ENCODE results near the gene S100PBP. TPM values are rescaled to one million over a fixed set of nuclear protein-coding genes. Genes with fewer than 3 reads are reported as not detected.

The S100PBP gene
- total and polyA plus RNA-seq, 9 of the 15 experiments (the other 6 are each of a cell fraction or from before 2014, with no cell fraction given): 22.9 to 60.2 (median 32.9) TPM

- TF ChIP-seq HMGXB4 (CRISPR knock-in tag; IDR thresholded peaks at IDR 0.05): peak; percentile 99
- TF ChIP-seq NEUROD1 (IDR thresholded peaks at IDR 0.05; ENCODE audit: borderline replicate concordance, low read depth, low read length, partially characterized antibody): peak; percentile 99
- no peak for TF ChIP-seq PTBP1 (IDR thresholded peaks at IDR 0.05; ENCODE audit: low read depth, low read length)
- TF ChIP-seq ZMIZ1 (IDR thresholded peaks at IDR 0.05; ENCODE audit: low read depth in 2 of 2, low read length in 2 of 2): peak; percentile 60 to 99
- TF ChIP-seq MCM3 (IDR thresholded peaks at IDR 0.05): no peak
- no peak for TF ChIP-seq MAFG (tag; conservative IDR thresholded peaks at IDR 0.05)
- TF ChIP-seq MCM7 (IDR thresholded peaks at IDR 0.05): no peak
- peak; percentile 75 for TF ChIP-seq HNRNPLL (IDR thresholded peaks at IDR 0.05; ENCODE audit: low read depth, low read length, poor library complexity, severe bottlenecking)
- peak; percentile 82 for TF ChIP-seq ERF (CRISPR knock-in tag; IDR thresholded peaks at IDR 0.05)
- peak; percentile 94 for TF ChIP-seq FOXM1 (IDR thresholded peaks at IDR 0.05; ENCODE audit: low read depth)
- 0 out of 2 replicates have a peak, but pooled peaks have one; percentile 98 for TF ChIP-seq FOXM1 (CRISPR knock-in tag; IDR thresholded peaks at IDR 0.05; ENCODE audit: low read depth)
- TF ChIP-seq HEY1 (CRISPR knock-in tag; IDR thresholded peaks at IDR 0.05; ENCODE audit: borderline replicate concordance): no peak
- peak; percentile 51 for TF ChIP-seq U2AF1 (optimal IDR thresholded peaks at IDR 0.05; ENCODE audit: low read depth, low read length)
- TF ChIP-seq, protein P1, sequence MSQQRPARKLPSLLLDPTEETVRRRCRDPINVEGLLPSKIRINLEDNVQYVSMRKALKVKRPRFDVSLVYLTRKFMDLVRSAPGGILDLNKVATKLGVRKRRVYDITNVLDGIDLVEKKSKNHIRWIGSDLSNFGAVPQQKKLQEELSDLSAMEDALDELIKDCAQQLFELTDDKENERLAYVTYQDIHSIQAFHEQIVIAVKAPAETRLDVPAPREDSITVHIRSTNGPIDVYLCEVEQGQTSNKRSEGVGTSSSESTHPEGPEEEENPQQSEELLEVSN (IDR thresholded peaks at IDR 0.05; ENCODE audit: borderline replicate concordance in 1 of 2, extremely low read depth in 1 of 2, insufficient read depth in 1 of 2, insufficient read length in 1 of 2, low read depth in 1 of 2, low read length in 1 of 2, poor library complexity in 1 of 2, severe bottlenecking in 1 of 2): peak; percentile 76 to 91
Observed at GRCh38 chr1:32817159-32817814, at the start of gene S100PBP, which contains the start of gene YARS1 (continued).

All from K562 (cell line).